Hepatocyte (in vitro differentiated cells): Measurements from ENCODE around the gene PRSS36. TPM values are rescaled to one million over a fixed set of nuclear protein-coding genes. Genes with fewer than 3 reads are reported as not detected.
"Not testable (repeated sequence)": the region's sequence is repeated elsewhere in the genome, so short reads cannot be mapped to it uniquely, and the experiment has no call there.

Experiments used
- DNase-seq: peaks from one replicate; pipeline ENCODE4 v3.0.0-alpha.2; 2016; ENCODE audit warnings: low spot score
- H2AFZ ChIP-seq: fragments of 200-600 bp; sonication (generic); 2 replicates; pipeline ENCODE4 v1.6.0; 2016; ENCODE audit warnings: antibody characterized with exemption, mild to moderate bottlenecking
- H3K27ac ChIP-seq: fragments of 200-600 bp; sonication (generic); 2 replicates; pipeline ENCODE4 v1.5.1; 2016; ENCODE audit warnings: mild to moderate bottlenecking
- H3K27me3 ChIP-seq: fragments of 200-600 bp; sonication (generic); 2 replicates; pipeline ENCODE4 v1.6.1; 2016
- H3K36me3 ChIP-seq: fragments of 200-600 bp; sonication (generic); replicated peaks from 2 replicates; pipeline ENCODE4 v1.5.1; 2016; ENCODE audit warnings: low read depth; ENCODE audit not compliant: insufficient read depth
- H3K4me1 ChIP-seq: fragments of 200-600 bp; sonication (generic); 2 replicates; pipeline ENCODE4 v1.5.1; 2016; ENCODE audit warnings: mild to moderate bottlenecking, moderate library complexity; ENCODE audit not compliant: insufficient read depth
- H3K4me2 ChIP-seq: fragments of 200-600 bp; sonication (generic); 2 replicates; pipeline ENCODE4 v1.6.0; 2016
- H3K4me3 ChIP-seq: fragments of 200-600 bp; sonication (generic); 2 replicates; pipeline ENCODE4 v1.5.1; 2016; ENCODE audit warnings: mild to moderate bottlenecking
- H3K79me2 ChIP-seq: fragments of 200-600 bp; sonication (generic); 2 replicates; pipeline ENCODE4 v1.6.0; 2017; ENCODE audit warnings: mild to moderate bottlenecking
- H3K9me2 ChIP-seq: fragments of 200-600 bp; sonication (generic); replicated peaks from 2 replicates; pipeline ENCODE4 v1.6.0; 2017; ENCODE audit warnings: mild to moderate bottlenecking; ENCODE audit not compliant: insufficient read depth
- H3K9me3 ChIP-seq: fragments of 200-600 bp; sonication (generic); 2 replicates; pipeline ENCODE4 v1.5.1; 2016; ENCODE audit warnings: low read depth, mild to moderate bottlenecking
- H4K20me1 ChIP-seq: fragments of 200-600 bp; sonication (generic); 2 replicates; pipeline ENCODE4 v1.6.0; 2016; ENCODE audit warnings: mild to moderate bottlenecking; ENCODE audit not compliant: insufficient read depth, poor library complexity, severe bottlenecking
- EZH2 ChIP-seq: fragments of 200-600 bp; sonication (generic); IDR thresholded peaks from 2 replicates; pipeline ENCODE4 v1.6.1; 2016; ENCODE audit warnings: antibody characterized with exemption, mild to moderate bottlenecking, borderline replicate concordance
- EZH2phosphoT487 ChIP-seq: fragments of 200-600 bp; sonication (generic); IDR thresholded peaks from one replicate; pipeline ENCODE4 v1.6.1; 2018; ENCODE audit warnings: antibody characterized with exemption, mild to moderate bottlenecking, low read depth, moderate library complexity; ENCODE audit not compliant: unreplicated experiment, severe bottlenecking
- WGBS: methylation state at CpG from one replicate; pipeline ENCODE4 v1.1.6; 2016; ENCODE audit warnings: low lambda C conversion rate; ENCODE audit errors: missing lambda C conversion rate; 5-methylcytosine and 5-hydroxymethylcytosine counted together
- polyA plus RNA-seq: library from polyadenylated mRNA; unstranded; fragments of >200 nt; fragmentation: Nextera tagmentation; extraction: Ambion mirVana; gene quantifications from 2 replicates; pipeline ENCODE4 v1.2.1, GENCODE V29; 2016
- total RNA-seq: library from RNA; depleted of rRNA; stranded (reverse); fragments of >200 nt; gene quantifications from 2 replicates; pipeline ENCODE4 v1.2.3, GENCODE V29; 2014
- TF ChIP-seq, protein P1 (sequence below): fragments of 200-600 bp; sonication (generic); IDR thresholded peaks from 2 replicates; pipeline ENCODE4 v1.5.1; 2016; ENCODE audit warnings: antibody characterized with exemption, mild to moderate bottlenecking; ENCODE audit not compliant: poor library complexity

PRSS36 gene
- total and polyA plus RNA-seq, 2 experiments from 2014 or later: 0.63 to 1.4 TPM

- Histone ChIP-seq H3K27ac (peak overlapping the region; percentile 73), H3K4me1 (peaks cover 18% of the 10 kb centered on the region), H3K36me3 (no peaks in the 10 kb centered on the region), H3K27me3 (no peaks in the 10 kb centered on the region), H3K9me2 (no peaks in the 10 kb centered on the region), H3K4me3 (no peak overlapping the region), H3K9me3 (no peaks in the 10 kb centered on the region), H3K4me2 (peak overlapping the region; percentile 72), H4K20me1 (no peaks in the 10 kb centered on the region), H3K79me2 (peaks cover 2% of the 10 kb centered on the region), H2AFZ (peak overlapping the region; percentile 32)
- TF ChIP-seq, protein P1, sequence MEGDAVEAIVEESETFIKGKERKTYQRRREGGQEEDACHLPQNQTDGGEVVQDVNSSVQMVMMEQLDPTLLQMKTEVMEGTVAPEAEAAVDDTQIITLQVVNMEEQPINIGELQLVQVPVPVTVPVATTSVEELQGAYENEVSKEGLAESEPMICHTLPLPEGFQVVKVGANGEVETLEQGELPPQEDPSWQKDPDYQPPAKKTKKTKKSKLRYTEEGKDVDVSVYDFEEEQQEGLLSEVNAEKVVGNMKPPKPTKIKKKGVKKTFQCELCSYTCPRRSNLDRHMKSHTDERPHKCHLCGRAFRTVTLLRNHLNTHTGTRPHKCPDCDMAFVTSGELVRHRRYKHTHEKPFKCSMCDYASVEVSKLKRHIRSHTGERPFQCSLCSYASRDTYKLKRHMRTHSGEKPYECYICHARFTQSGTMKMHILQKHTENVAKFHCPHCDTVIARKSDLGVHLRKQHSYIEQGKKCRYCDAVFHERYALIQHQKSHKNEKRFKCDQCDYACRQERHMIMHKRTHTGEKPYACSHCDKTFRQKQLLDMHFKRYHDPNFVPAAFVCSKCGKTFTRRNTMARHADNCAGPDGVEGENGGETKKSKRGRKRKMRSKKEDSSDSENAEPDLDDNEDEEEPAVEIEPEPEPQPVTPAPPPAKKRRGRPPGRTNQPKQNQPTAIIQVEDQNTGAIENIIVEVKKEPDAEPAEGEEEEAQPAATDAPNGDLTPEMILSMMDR: no peak
- TF ChIP-seq EZH2: no peak
- 36% methylated on average over 10 of the region's 10 CpGs for WGBS
- peak; percentile 71 for DNase-seq
Observed at GRCh38 chr16:31141489-31142108, 8.3 kb downstream of the PRSS36 start.

GRCh38 chr16:31141071-31141469, 8.8 kb downstream of the PRSS36 start:
- 91% methylated on average over 9 of the region's 9 CpGs for WGBS
- Histone ChIP-seq H3K27ac (peak overlapping the region; percentile 73), H3K4me2 (peak overlapping the region; percentile 72), H3K4me1 (peaks cover 18% of the 10 kb centered on the region)
- H3K9me2 ChIP-seq, H3K27me3 ChIP-seq, H3K4me3 ChIP-seq, H2AFZ ChIP-seq, H4K20me1 ChIP-seq, DNase-seq, H3K79me2 ChIP-seq, H3K36me3 ChIP-seq, H3K9me3 ChIP-seq: not testable (repeated sequence)

GRCh38 chr16:31138621-31139578, 11.0 kb downstream of the PRSS36 start:
- DNase-seq: peak; percentile 82
- no peaks in the 10 kb centered on the region for H3K9me3 ChIP-seq
- H3K4me3 ChIP-seq: no peak overlapping the region
- no peak overlapping the region for H2AFZ ChIP-seq
- no peaks in the 10 kb centered on the region for H3K36me3 ChIP-seq
- WGBS: 53% methylated on average over 27 of the region's 27 CpGs
- H3K9me2 ChIP-seq: no peaks in the 10 kb centered on the region
- peaks cover 17% of the 10 kb centered on the region for H3K79me2 ChIP-seq
- H3K4me1 ChIP-seq: peaks cover 23% of the 10 kb centered on the region
- H3K27ac ChIP-seq: peak overlapping the region; percentile 86
- peak overlapping the region; percentile 47 for H3K4me2 ChIP-seq
- no peak for TF ChIP-seq EZH2phosphoT487
- TF ChIP-seq, protein P1: no peak
- no peak for TF ChIP-seq EZH2
- peaks cover 3% of the 10 kb centered on the region for H4K20me1 ChIP-seq
- no peaks in the 10 kb centered on the region for H3K27me3 ChIP-seq

- Histone ChIP-seq H3K4me1 (peaks cover 41% of the 10 kb centered on the region), H3K79me2 (peaks cover 28% of the 10 kb centered on the region)
- H3K4me3 ChIP-seq, H3K27ac ChIP-seq, DNase-seq, H2AFZ ChIP-seq, H3K9me3 ChIP-seq, H3K9me2 ChIP-seq, H4K20me1 ChIP-seq, H3K4me2 ChIP-seq, H3K36me3 ChIP-seq, H3K27me3 ChIP-seq: not testable (repeated sequence)
- WGBS: 95% methylated on average over 20 of the region's 20 CpGs
Observed at GRCh38 chr16:31136822-31137499, 12.9 kb downstream of the PRSS36 start.
